Kidney (tissue), 14 donors: ENCODE results near the gene TTC23. TPM values are rescaled to one million over a fixed set of nuclear protein-coding genes. Genes with fewer than 3 reads are reported as not detected.
A peak's percentile ranks its signal among the peaks of the same experiment; 100 is the strongest.

Source experiments
- DNase-seq, 5 donors: peaks; one replicate each; pipeline ENCODE4 v3.0.0-alpha.2; 2013 to 2020
- FAIRE-seq: peaks from 2 replicates; lab custom pipeline; 2012; peaks lifted over from hg19 to GRCh38; lab: Jason Lieb, UNC
- H3K27ac ChIP-seq, 2 donors: one replicate each; pipeline ENCODE4 v1.7.0; 2013; ENCODE audit warnings: low read depth in 2 of 2, low read length in 2 of 2, inconsistent platforms in 1 of 2
- H3K27me3 ChIP-seq: one replicate; pipeline ENCODE4 v1.7.1; 2013; ENCODE audit warnings: low read length, inconsistent platforms; ENCODE audit not compliant: control insufficient read depth, insufficient read depth
- H3K36me3 ChIP-seq, 3 donors: one replicate each; pipeline versions ENCODE4 v1.7.0 to v1.7.1; 2013; ENCODE audit warnings: low read length in 3 of 3, control low read depth in 1 of 3, inconsistent platforms in 1 of 3; ENCODE audit not compliant: insufficient read depth in 3 of 3, control insufficient read depth in 2 of 3
- H3K4me1 ChIP-seq, 3 donors: one replicate each; pipeline versions ENCODE4 v1.7.0 to v1.7.1; 2013; ENCODE audit warnings: low read length in 3 of 3, inconsistent platforms in 1 of 3, low read depth in 1 of 3; ENCODE audit not compliant: control insufficient read depth in 2 of 3, insufficient read depth in 2 of 3
- H3K4me3 ChIP-seq, 3 donors: one replicate each; pipeline versions ENCODE4 v1.7.0 to v1.8.1; 2013; ENCODE audit warnings: low read length in 3 of 3, control low read depth in 1 of 3, inconsistent platforms in 1 of 3
- H3K9ac ChIP-seq, 3 donors: one replicate each; pipeline versions ENCODE4 v1.7.0 to v1.7.1; 2013; ENCODE audit warnings: low read length in 3 of 3, control low read depth in 1 of 3, inconsistent platforms in 1 of 3
- H3K9me3 ChIP-seq, 3 donors: one replicate each; pipeline versions ENCODE4 v1.7.0 to v1.7.1; 2013; ENCODE audit warnings: low read length in 3 of 3, control low read depth in 1 of 3, inconsistent platforms in 1 of 3; ENCODE audit not compliant: control insufficient read depth in 2 of 3, insufficient read depth in 1 of 3
- intact Hi-C: fragments of 100-400 bp; cut with DNase I; formaldehyde crosslinking; loops from one replicate; pipeline ENCODE4 v1.11.1; 2022
- polyA plus RNA-seq: library from polyadenylated mRNA; stranded (reverse); fragments of 350-450 nt; fragmentation: Illumina TruSeq; extraction: RNeasy Lipid Tissue Mini Kit (QIAGEN cat#74804); gene quantifications from one replicate; pipeline ENCODE4 v1.2.3, GENCODE V29; 2014; ENCODE audit warnings: low read depth, low replicate concordance; ENCODE audit not compliant: insufficient read depth
- total RNA-seq: library from RNA; stranded (reverse); fragmentation: NEBNext Ultra II Directional; extraction: Animal tissue kit (Norgen Biotek cat#: 25700); gene quantifications from one replicate; pipeline ENCODE4 v1.2.1, GENCODE V29; 2021
- TF ChIP-seq, protein P1 (sequence below): IDR thresholded peaks from 3 replicates; pipeline ENCODE4 v1.5.1; 2012; ENCODE audit warnings: mild to moderate bottlenecking, moderate library complexity, borderline replicate concordance; ENCODE audit not compliant: insufficient read depth; ENCODE audit errors: extremely low read depth
- donor health status: control.
- donor health status: control.
- donor health status: control.
- donor health status: control.
- donor health status: control.
- donor health status: DM: yes; HTN: yes; CAD: no.
- donor health status: Normal renal cell carcinoma (clear cell type).

The TTC23 gene
- total and polyA plus RNA-seq, 2 donors from 2014 or later, result 11.2 to 23.6 TPM

DNA sequence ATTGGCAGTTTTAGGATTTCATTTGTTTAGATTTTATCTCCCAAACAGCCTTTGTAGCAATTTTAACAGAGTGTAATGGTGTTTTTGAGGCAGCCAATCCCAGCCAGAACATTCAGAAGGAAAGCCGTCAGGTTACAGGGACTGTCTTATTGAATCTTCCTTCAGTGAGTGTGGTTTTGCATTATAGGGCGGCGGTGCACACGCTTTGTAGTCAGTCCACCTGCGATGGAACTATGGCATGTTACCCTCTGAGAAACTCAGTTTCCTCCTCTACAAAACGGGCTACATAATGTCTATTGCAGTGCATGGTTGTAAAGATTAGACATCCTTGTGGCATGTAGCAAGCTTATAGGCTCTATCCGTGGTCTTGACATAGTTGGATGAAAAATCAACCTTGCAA lies 2.9 kb upstream of the TTC23 start:
- intact Hi-C loops, result no loop called here
- Histone ChIP-seq H3K4me3 (peak overlapping the region; percentile 80 to 88 (median 87)), H3K4me1 (peaks cover 0 to 24% (median 15%) of the 10 kb centered on the region in 3 donors), H3K9ac (peak overlapping the region; percentile 12 to 92 (median 81)), H3K27ac (peak overlapping the region in 1 of 2 donors; percentile 24), H3K27me3 (no peaks in the 10 kb centered on the region), H3K36me3 (no peaks in the 10 kb centered on the region), H3K9me3 (no peaks in the 10 kb centered on the region)
- DNase-seq, result peak in 1 of 5 donors; percentile 9
- no peak for FAIRE-seq
- TF ChIP-seq, protein P1, sequence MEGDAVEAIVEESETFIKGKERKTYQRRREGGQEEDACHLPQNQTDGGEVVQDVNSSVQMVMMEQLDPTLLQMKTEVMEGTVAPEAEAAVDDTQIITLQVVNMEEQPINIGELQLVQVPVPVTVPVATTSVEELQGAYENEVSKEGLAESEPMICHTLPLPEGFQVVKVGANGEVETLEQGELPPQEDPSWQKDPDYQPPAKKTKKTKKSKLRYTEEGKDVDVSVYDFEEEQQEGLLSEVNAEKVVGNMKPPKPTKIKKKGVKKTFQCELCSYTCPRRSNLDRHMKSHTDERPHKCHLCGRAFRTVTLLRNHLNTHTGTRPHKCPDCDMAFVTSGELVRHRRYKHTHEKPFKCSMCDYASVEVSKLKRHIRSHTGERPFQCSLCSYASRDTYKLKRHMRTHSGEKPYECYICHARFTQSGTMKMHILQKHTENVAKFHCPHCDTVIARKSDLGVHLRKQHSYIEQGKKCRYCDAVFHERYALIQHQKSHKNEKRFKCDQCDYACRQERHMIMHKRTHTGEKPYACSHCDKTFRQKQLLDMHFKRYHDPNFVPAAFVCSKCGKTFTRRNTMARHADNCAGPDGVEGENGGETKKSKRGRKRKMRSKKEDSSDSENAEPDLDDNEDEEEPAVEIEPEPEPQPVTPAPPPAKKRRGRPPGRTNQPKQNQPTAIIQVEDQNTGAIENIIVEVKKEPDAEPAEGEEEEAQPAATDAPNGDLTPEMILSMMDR, result no peak

DNA sequence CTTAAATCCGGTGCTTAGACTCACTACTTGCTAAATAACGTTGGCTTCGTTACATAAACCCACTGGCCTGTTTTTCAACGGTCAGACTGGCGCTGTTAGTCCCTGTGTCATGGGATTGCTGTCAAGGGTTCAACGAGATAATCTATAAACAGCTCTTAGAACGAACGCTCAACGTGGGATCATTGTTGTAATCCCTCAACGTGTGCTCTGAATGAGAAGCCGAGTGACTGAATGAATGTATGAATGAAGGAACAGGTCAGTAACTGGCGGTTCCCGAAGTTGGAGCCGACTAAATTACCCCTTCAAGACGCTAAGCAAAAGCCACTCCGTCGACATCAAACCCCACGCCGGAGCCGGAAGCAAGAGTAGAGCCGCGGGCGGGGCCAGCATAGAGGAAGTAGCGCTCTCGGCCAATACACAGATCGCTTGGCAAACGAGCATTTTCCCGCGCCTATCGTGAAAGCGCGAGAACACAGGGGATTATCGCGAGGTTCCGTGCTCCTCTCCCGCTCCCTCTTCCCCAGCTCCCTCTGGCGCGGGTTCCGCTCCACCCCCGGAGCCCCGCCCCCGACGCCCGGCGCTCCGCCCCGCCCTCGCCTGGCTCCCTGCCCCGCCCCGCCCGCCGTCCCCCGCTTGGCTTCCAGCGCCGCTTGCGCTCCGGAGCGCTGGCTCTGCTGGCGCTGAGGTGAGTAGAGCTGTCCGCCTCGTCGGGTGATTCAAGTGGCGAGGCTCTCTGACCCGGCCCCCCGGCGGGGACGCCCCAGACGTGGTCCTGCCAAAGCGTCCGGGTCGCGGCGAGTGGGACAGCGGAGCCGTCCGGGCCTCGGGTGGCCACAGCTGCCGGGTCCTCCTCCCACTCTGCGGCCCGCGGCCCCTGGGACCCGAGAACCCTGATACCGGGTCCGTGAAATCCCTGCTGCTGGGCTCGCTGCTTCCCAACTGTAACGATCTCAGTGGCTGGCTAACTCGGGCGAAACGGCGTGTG lies 1.8 kb upstream of the TTC23 start, which contains the start of gene LRRC28:
Gene LRRC28 (plus strand): TSS at position 625 of the 985 bp plus-strand sequence. CDS start 4,477 bp downstream, outside the sequence.
- H3K4me1 ChIP-seq, result peaks cover 0 to 18% (median 15%) of the 10 kb centered on the region in 3 donors
- peak within 1 kb of the TSS; percentile 84 to 89 for H3K27ac ChIP-seq
- peak within 1 kb of the TSS; percentile 87 to 95 (median 88) for H3K4me3 ChIP-seq
- H3K36me3 ChIP-seq, result no peaks in the 10 kb centered on the region
- H3K9me3 ChIP-seq, result no peaks in the 10 kb centered on the region
- TF ChIP-seq, protein P1, result no peak
- H3K27me3 ChIP-seq, result no peaks in the 10 kb centered on the region
- FAIRE-seq (peak; percentile 89), DNase-seq (peak; percentile 99 to 100 (median 99))
- peak within 1 kb of the TSS; percentile 81 to 99 (median 94) for H3K9ac ChIP-seq
- intact Hi-C loops, result no loop called here

DNA sequence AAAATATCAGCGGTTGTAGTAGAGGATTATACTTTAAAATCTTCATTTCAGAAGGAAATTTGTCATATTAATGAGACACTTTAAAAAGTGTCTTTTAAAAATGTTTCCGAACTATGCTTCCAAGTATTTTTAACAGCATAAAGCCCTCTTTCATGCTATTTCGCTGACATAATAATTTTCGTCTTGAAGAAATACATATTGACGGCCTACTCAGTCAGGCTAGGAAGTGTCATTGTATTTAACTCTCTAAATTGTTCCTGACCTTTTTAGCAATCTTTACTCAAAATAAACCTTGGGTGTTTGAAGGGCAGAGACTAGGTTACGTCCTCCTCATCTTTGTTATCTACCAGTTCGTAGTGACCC lies 1.1 kb upstream of the TTC23 start:
- Histone ChIP-seq H3K4me1 (peaks cover 0 to 18% (median 15%) of the 10 kb centered on the region in 3 donors), H3K27ac (peak overlapping the region; percentile 77 to 83), H3K27me3 (no peaks in the 10 kb centered on the region)

More for the DNA sequence above, 1.1 kb upstream of the TTC23 start:
- no peaks in the 10 kb centered on the region for H3K36me3 ChIP-seq
- FAIRE-seq (no peak), DNase-seq (no peak)
- H3K9me3 ChIP-seq, result no peaks in the 10 kb centered on the region
- intact Hi-C loops, result no loop called here
- TF ChIP-seq, protein P1, result no peak
- H3K4me3 ChIP-seq, result peak overlapping the region; percentile 83 to 95 (median 87)
- peak overlapping the region; percentile 8 to 99 (median 94) for H3K9ac ChIP-seq
